ENCODE data around the gene FILIP1L. TPM values are rescaled to one million over a fixed set of nuclear protein-coding genes. Genes with fewer than 3 reads are reported as not detected.

The FILIP1L gene
- total RNA-seq, 1 donor from 2014 or later: 1.2 TPM

DNA sequence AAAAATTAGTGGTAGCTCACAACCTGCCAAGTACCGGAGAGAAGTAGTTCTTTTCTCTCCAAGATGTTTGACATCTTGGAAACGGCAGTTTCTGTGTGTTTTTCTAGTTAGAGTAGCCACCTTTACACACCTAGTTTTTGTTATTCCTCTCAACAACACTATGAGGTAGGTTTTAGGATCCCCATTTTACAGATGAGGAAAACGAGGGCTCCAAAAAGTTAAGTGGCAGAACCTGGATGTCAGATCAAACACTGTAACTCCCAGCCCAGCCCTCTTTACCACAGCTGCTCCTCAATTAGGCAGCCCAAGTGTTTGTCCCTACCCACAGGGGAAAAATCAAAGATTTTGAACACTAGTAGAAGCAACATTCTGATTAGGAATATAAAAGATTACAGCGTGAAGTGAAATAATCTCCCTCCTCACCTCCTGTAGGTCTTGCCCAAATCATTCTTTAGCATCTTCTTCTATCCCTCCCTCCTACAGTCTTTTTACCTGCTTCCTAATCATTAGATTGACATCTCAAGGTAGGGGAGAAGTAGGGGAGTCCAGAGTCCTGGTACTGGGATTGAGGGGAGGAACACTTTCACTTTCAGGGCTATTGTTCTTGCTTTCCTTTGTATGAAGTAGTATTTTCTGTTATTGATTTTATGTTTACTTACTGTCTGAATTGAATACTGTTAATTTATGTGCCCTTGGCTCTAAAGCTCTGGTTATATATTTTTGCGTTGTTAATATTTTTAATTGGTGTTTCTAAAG lies 154.0 kb downstream of the FILIP1L start:
- FAIRE-seq (no peak), DNase-seq (ENCODE audit: low spot score in 2 of 2) (no peak)

DNA sequence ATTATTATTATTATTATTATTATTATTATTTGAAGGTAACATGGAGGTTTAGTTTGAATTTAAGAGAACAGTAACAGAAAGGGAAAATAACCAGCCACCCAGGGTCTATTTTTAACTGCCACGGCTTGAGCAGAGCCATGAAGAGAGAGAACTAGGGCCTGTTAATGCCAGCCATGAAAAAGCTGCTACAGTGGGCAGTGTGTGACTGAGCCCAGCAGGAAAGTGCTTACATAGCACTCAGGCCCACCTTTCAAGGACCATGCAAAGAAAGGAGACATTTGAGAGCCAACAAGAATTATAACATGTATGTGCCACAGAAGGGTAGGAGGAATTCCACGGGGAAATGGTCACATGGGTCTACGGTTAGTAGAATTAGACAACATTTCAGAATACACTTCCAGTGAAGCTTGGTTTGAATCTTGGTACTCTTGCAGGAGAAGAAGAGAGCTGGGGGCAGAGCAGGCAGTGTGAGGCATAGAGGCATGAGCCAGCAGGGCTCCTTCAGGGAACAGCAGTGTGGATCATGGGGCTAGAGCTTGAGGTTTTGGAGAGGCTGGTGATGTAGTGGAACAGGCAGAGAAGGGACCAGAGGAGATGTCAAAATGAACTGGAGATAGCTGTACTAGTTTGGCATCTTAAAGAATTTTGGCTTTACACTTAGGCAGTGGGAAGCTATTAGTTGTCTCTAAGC lies 155.9 kb downstream of the FILIP1L start:
- no peak for DNase-seq (ENCODE audit: low spot score in 2 of 2)
- FAIRE-seq: no peak

- no peak for FAIRE-seq
Measured at GRCh38 chr3:99957151-99957796, 157.0 kb downstream of the FILIP1L start.

DNA sequence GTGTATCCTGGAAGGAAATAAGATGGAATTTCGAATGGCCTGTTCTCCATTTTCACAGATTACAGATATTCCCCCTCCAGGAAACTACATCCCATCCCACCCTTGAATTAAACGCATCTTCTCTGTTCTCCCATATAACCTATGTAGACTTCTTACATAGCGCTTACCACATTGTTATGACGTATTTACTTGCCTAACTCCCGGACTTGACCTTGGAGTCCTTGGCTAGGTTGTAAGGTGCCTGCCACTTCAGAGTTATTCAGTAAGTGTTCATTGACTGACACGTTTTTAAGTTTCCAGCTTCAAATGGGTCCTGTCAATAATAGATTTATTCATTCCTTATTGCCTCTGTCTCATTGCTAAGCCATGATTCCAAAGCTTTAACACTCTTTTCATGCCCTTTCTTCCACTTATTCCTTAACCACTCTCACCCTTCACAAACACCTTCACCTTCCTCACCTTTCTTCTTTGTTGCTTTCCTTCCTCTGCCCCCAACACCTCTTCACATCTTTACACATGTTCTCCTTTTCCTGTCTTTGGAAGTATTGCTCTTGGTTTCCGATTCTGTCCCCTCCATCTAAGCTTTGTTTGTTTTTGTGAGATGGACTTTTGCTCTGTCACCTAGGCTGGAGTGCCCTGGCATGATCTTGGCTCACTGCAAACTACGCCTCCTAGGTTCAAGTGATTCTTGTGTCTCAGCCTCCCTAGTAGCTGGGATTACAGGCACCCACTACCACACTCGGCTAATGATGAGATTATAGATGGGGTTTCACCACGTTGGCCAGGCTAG lies 158.3 kb downstream of the FILIP1L start:
- no peak for FAIRE-seq
- no peak for DNase-seq (ENCODE audit: low spot score in 2 of 2)

More at GRCh38 chr3:99957151-99957796, 157.0 kb downstream of the FILIP1L start:
- DNase-seq (ENCODE audit: low spot score in 2 of 2): no peak

- DNase-seq (ENCODE audit: low spot score in 2 of 2) (no peak), FAIRE-seq (no peak)
Measured at GRCh38 chr3:99954914-99955644, 159.2 kb downstream of the FILIP1L start.

DNA sequence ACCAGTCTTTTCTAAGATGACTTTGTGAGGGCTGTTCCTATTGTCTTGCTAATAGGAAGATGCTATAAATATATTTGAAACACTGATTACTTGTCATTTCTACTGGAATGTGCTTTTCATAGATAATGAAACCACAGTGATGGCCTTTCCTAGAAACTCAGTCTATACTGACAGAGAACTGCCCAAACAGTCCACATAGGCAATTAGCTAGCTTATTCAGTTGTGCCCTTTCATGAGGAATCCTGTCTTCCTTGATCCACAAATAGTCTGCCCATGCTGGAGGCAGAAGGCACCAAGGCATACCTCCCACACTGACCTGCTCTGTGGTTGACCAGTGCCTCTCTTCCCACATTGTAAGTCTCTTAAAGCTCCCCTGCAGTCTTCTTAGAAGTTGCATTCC lies 160.7 kb downstream of the FILIP1L start:
- DNase-seq (ENCODE audit: low spot score in 2 of 2) (no peak), FAIRE-seq (no peak)

DNA sequence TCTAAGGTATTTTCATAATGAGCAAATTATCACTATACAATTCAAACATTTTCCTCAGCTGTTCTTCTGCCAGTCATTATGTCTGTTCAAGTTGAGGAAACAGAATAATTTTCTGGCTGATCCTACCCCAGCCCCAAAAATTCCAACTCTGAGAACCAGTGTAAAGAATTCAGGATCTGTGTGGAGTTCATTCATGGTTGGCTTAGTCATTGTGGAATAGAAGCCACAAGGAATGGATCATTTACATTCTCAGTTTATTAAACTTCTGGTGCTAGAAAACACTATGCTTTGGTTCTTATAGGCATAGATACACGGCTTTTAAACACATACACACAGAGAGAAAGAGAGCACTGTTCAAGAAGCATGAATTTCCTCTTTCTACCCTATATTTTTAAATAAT lies 162.0 kb downstream of the FILIP1L start:
- DNase-seq (ENCODE audit: low spot score in 2 of 2) (no peak), FAIRE-seq (no peak)

DNA sequence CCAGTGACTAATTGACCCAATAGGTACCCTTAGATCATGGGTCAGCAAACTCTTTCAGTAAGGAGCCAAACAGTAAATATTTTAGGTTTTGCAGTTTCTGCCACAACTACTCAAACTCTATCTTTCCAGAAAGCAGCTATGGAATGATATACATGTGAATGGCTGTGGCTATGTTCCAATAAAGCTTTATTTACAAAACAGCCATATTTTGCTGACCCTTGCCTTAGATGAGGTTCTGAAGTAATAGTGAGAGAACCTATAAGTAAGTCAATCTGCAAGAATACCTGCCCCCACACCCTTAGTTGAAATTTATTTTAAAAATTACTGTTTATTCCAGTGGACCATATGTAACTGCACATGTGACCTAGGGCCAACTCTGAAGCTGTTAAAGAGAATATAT lies 162.6 kb downstream of the FILIP1L start:
- DNase-seq (ENCODE audit: low spot score in 2 of 2) (no peak), FAIRE-seq (no peak)

- DNase-seq (ENCODE audit: low spot score in 2 of 2) (no peak), FAIRE-seq (no peak)
Measured at GRCh38 chr3:99950921-99951320, 163.4 kb downstream of the FILIP1L start.

DNA sequence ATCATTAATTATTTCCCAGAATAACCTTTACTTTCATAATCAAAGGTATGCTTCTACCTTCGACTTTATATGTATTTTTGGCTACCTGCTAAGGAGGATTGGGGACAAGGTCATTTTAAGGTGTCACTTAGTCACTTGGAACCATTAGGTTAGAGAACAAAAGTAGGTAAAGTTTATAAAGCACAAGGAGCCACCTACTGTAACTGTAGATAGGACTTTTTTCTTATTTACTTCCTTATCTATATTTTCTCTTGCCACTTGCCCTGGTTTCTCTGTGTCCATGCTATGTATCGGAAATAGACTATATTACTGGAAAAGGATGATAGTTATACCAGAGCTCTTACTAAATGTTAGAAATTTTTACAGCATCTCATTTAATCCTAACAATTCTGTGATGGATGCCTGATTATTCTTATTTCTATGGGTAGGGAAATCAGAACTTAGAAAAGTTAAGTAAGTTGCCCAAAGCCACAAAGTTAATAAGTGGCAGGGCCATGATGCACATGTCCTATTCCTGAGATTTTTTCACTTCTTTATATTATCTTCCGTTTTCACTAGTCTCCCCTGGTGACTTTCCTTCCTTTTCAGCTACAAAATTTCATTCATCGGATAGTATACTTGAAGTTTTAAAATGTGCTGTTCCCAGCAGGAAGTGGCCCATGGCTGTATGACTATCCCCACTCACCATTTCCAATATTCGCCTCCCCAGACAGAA lies 164.2 kb downstream of the FILIP1L start:
- FAIRE-seq: no peak
- DNase-seq (ENCODE audit: low spot score in 2 of 2): no peak

- DNase-seq (ENCODE audit: low spot score in 2 of 2) (no peak), FAIRE-seq (no peak)
Measured at GRCh38 chr3:99948467-99949089, 165.7 kb downstream of the FILIP1L start.

GRCh38 chr3:99947356-99947755 lies 166.9 kb downstream of the FILIP1L start:
- FAIRE-seq: no peak
- no peak for DNase-seq (ENCODE audit: low spot score in 2 of 2)

- FAIRE-seq (no peak), DNase-seq (ENCODE audit: low spot score in 2 of 2) (no peak)
Measured at GRCh38 chr3:99945328-99945995, 168.8 kb downstream of the FILIP1L start.

GRCh38 chr3:99943931-99944761 lies 170.2 kb downstream of the FILIP1L start:
- FAIRE-seq: no peak
- DNase-seq (ENCODE audit: low spot score in 2 of 2): no peak

DNA sequence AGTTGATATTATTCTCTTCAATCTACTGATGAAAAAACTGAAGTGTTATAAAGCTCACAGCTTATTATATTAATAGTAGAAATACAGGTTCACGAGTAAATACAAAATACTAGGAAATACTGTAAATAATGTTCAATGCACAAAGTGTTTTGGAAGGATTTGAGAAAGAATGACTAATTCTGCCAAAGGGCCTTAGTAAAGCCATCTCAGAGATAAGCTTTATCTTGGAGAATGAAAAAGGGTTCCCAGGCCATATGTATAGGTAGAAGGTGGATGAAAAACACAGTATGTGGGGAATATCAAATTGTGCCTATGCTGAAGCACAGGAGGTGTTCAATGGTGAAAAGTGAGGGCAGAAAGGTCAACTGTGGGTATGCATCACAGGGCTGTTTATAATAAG lies 173.1 kb downstream of the FILIP1L start:
- DNase-seq (ENCODE audit: low spot score in 2 of 2) (no peak), FAIRE-seq (no peak)

GRCh38 chr3:99940350-99940749 lies 174.0 kb downstream of the FILIP1L start:
- FAIRE-seq (no peak), DNase-seq (ENCODE audit: low spot score in 2 of 2) (no peak)

DNA sequence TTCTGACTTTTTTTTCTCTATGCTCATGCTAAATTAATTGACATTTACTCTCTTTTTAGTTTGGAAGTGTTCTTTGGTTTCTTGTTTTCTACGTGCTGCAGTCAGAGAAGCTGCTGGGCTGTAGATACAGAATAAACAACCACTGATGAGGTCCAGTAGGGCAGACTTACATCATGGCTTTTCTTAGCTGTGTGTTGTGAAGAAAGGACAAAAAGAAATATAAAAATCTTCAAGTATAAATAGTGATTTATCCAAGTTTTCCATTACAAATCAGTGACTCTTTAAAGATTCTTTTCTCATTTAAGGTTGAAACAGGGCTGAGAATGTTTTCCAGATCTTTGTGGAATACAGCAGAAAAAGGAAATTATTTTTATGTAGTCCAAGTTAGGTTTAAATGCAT lies 174.4 kb downstream of the FILIP1L start:
- no peak for FAIRE-seq

More for the DNA sequence above, 174.4 kb downstream of the FILIP1L start:
- DNase-seq (ENCODE audit: low spot score in 2 of 2): no peak

All from frontal cortex (tissue), 4 donors.